ENCODE measurements around the gene CFDP1. TPM values are rescaled to one million over a fixed set of nuclear protein-coding genes. Genes with fewer than 3 reads are reported as not detected.

CFDP1 gene
- 56.9 TPM for total RNA-seq

DNA sequence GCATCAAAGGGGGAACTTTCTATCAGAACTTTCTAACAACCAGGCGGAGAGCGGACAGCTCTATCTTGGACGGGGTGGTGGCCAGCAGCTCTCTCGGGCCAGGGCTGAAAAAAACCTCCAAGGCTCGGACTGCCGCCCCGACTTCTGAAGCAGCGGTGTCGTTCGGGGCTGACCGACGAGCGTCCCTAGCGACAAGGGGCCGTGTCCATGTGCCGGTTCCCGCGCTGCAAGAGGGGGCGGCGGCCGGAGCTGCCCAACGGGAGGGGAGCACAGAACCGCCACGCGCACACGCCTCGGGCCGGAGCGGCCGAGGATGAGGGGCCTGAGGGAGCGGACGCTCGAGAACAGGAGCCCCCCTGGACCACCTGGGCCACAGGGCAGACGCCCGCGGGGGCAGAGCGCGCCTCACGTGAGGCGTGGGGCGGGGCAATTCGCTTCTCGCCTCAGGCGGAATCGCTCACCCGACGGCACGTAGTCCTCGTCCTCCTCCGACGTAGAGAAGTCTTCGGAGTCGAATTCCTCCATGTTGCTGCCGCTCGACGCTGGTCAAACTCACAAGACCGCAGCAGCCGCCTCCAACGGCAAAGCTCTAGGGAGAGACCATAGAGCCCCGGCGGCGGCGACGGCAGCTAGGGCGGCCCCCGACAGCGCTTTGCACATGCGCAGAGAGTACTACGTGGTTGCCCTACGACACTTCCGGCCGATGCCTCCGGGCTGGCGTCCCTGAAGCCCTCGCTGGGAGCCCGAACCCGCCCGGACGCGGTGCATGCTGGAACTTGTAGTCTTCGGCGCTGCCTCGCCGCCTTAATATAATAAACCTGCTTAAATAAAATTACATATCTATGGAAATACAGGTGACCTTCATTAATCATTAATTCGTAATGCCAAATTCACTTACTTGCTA is at the start of gene CFDP1:
Gene CFDP1 (minus strand): TSS at position 676 of the 904 bp plus-strand sequence. CDS start 151 bp downstream, at position 525.

DNA sequence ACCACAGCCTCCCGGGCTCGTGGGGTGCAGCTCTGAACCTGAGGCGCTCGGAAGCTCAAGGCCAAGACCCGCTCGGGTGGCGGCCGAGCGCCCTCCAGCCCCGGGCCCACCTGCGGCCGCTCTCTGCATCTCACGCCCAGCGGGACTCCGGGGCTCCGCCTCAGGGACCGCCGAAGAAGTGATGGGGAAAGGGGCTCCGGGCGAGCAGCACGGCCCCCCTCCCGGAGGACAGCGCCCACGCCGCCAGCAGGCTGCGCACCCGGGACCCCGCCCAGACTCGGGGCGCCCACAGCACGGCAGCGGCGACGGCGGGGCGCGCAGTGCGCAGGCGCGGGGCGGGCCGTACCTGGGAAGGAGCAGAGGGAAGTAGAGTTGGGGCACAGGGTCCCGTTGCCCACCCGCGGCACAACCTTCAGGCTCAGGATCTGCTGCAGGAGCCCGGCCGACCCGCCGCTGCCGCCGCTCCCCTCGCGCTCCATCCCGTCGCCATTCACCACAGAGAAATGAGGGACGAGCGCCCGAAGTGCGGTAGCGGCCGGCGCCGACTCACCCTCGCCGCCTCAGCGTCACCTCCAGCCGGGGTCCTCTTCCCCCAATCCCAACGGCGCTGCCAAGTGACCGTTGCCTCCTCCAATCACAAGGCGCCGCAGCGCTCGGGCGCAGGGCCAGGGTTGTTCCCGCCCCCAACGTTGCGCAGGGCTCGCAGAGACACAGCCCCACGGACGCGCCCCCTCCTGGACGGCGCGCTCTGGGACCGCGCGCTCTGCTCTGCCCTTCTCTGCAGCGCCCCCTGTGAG is 31.0 kb upstream of the CFDP1 start, which contains the start of gene TMEM170A:
Gene TMEM170A (minus strand): TSS at position 568 of the 797 bp plus-strand sequence. CDS start 89 bp downstream, at position 479.

DNA sequence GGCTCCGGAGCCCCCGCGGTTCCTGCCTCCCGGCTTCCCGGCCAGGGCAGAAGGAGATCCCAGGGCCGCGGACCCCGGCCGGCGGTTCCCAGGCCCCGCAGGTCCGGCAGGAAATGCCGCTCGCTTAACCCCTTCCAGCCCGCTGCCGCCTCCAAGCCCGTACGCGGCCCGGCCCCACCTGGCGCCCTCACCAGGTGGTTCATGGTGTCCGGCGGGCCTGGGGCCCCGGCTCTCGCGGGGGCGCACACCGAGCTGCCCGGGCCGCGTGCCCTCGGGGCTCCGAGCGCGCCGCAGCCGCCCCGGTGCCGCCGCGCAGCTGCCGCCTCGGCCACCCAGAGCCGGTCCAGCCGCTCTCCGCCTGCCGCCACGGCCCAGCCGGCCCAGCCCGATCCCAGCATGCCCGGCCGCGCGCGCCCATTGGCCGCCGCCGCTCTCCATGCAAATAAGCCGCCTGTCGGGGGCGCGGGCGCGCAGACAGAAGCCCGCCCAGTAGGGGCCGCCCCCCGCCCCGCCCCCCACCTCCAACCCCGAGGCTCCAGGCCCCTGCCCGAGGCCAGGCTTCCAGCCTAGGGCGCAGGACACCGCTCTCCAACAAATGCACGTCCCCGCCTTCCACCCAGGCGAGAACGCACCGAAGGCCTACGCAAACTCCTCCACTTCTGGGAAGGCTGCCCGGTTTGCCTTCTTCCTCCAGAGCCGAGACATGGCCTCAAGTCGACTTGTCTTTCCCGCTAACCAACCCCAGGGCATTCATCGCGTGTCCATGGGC is 181.8 kb downstream of the CFDP1 start, which contains the start of gene BCAR1:
Gene BCAR1 (minus strand): TSS at position 345 of the 769 bp plus-strand sequence. CDS start 142 bp downstream, at position 203.

Small RNAs within 50 kb of the gene (small RNA-seq; reads per million reads assigned to genes)
- gene RF00598 (ENCODE audit: low replicate concordance) (not detected), gene RNU6-758P (ENCODE audit: low replicate concordance) (not detected)

Other genes with a start within 250 kb of the CFDP1 start
- gene CTRB2, start 226.3 kb downstream of the CFDP1 start, total RNA-seq, result not detected
- not detected for gene CTRB1, start 214.5 kb downstream of the CFDP1 start, total RNA-seq
- gene BCAR1, start 181.9 kb downstream of the CFDP1 start, total RNA-seq, result 77.0 TPM
- 32.8 TPM for gene TMEM170A, start 31.2 kb upstream of the CFDP1 start, total RNA-seq
- gene CHST6, start 61.9 kb upstream of the CFDP1 start, total RNA-seq, result 1.1 TPM
- 0.58 TPM for gene CHST5, start 102.6 kb upstream of the CFDP1 start, total RNA-seq
- 18.6 TPM for gene TMEM231, start 122.7 kb upstream of the CFDP1 start, total RNA-seq
- 107 TPM for gene GABARAPL2, start 132.9 kb upstream of the CFDP1 start, total RNA-seq
- 55.4 TPM for gene ADAT1, start 189.8 kb upstream of the CFDP1 start, total RNA-seq
- 85.7 TPM for gene KARS1, start 214.2 kb upstream of the CFDP1 start, total RNA-seq
- 67.8 TPM for gene TERF2IP, start 214.3 kb upstream of the CFDP1 start, total RNA-seq
- gene CPHXL2, start 243.5 kb upstream of the CFDP1 start, total RNA-seq, result not detected

Measured in metanephros (tissue), 2 donors.